Lung (tissue), 12 donors: ENCODE data around the gene IFITM1. TPM values are rescaled to one million over a fixed set of nuclear protein-coding genes. Genes with fewer than 3 reads are reported as not detected.
"Not testable (repeated sequence)": the region's sequence is repeated elsewhere in the genome, so short reads cannot be mapped to it uniquely, and the experiment has no call there.

Experiments used
- ATAC-seq: fragments of 200-7000 bp; cut with Tn5 transposase; one replicate; pipeline ENCODE4 v1.9.1; 2020; ENCODE audit warnings: moderate number of reproducible peaks; ENCODE audit not compliant: insufficient read depth, low FRiP score
- DNase-seq, 3 donors: peaks; one replicate each; pipeline ENCODE4 v3.0.0-alpha.2; 2013 to 2017
- H3K27ac ChIP-seq, 2 donors: one replicate each; pipeline ENCODE4 v1.5.1; 2013; ENCODE audit warnings: mild to moderate bottlenecking in 2 of 2, moderate library complexity in 2 of 2, control low read depth in 1 of 2, inconsistent platforms in 1 of 2, low read depth in 1 of 2, low read length in 1 of 2
- H3K27me3 ChIP-seq, 3 donors: one replicate each; pipeline ENCODE4 v1.5.1; 2013; ENCODE audit warnings: low read length in 2 of 3; ENCODE audit not compliant: control insufficient read depth in 3 of 3, insufficient read depth in 3 of 3
- H3K36me3 ChIP-seq, 4 donors: one replicate each; pipeline ENCODE4 v1.5.1; 2013; ENCODE audit warnings: low read length in 4 of 4, mild to moderate bottlenecking in 1 of 4, moderate library complexity in 1 of 4; ENCODE audit not compliant: control insufficient read depth in 4 of 4, insufficient read depth in 4 of 4
- H3K4me1 ChIP-seq, 5 donors: one replicate each; pipeline ENCODE4 v1.5.1; 2013; ENCODE audit warnings: low read length in 5 of 5, mild to moderate bottlenecking in 2 of 5, moderate library complexity in 1 of 5; ENCODE audit not compliant: control insufficient read depth in 5 of 5, insufficient read depth in 5 of 5
- H3K4me3 ChIP-seq: one replicate; pipeline ENCODE4 v1.5.1; 2013; ENCODE audit warnings: mild to moderate bottlenecking, control low read depth, moderate library complexity
- H3K9ac ChIP-seq, 2 donors: one replicate each; pipeline ENCODE4 v1.5.1; 2013; ENCODE audit warnings: low read length in 2 of 2, control low read depth in 1 of 2; ENCODE audit not compliant: insufficient read depth in 1 of 2
- H3K9me3 ChIP-seq, 4 donors: one replicate each; pipeline ENCODE4 v1.5.1; 2013; ENCODE audit warnings: low read length in 3 of 4, mild to moderate bottlenecking in 1 of 4, moderate library complexity in 1 of 4; ENCODE audit not compliant: control insufficient read depth in 4 of 4, insufficient read depth in 3 of 4
- WGBS, 2 donors: extraction: QIAGEN DNeasy Blood & Tissue Kit; methylation state at CpG; one replicate each; pipeline ENCODE4 v1.1.7; 2013; 5-methylcytosine and 5-hydroxymethylcytosine counted together
- polyA plus RNA-seq, 2 donors: library from polyadenylated mRNA; stranded (reverse); fragments of 200-250 nt; gene quantifications; one replicate each; pipeline ENCODE4 v1.2.1, GENCODE V29; 2013
- total RNA-seq, 2 donors: library from RNA; depleted of rRNA in 1 of 2; stranded (reverse); fragments of >200 nt in 1 of 2; gene quantifications; one replicate each; pipeline ENCODE4 v1.2.1, GENCODE V29; 2014 to 2021
- TF ChIP-seq, protein P1 (sequence below): IDR thresholded peaks from 2 replicates; pipeline ENCODE4 v1.5.1; 2012; ENCODE audit warnings: mild to moderate bottlenecking; ENCODE audit errors: control extremely low read depth, extremely low read depth
- donor health status: control.
- donor health status: control.
- donor health status: Bipolar disorder and iron deficiency.
- donor health status: healthy.
- donor health status: DM: yes; HTN: yes; CAD: no.

The IFITM1 gene
- total and polyA plus RNA-seq, 4 donors, result 53.3 to 531 (median 189) TPM

DNA sequence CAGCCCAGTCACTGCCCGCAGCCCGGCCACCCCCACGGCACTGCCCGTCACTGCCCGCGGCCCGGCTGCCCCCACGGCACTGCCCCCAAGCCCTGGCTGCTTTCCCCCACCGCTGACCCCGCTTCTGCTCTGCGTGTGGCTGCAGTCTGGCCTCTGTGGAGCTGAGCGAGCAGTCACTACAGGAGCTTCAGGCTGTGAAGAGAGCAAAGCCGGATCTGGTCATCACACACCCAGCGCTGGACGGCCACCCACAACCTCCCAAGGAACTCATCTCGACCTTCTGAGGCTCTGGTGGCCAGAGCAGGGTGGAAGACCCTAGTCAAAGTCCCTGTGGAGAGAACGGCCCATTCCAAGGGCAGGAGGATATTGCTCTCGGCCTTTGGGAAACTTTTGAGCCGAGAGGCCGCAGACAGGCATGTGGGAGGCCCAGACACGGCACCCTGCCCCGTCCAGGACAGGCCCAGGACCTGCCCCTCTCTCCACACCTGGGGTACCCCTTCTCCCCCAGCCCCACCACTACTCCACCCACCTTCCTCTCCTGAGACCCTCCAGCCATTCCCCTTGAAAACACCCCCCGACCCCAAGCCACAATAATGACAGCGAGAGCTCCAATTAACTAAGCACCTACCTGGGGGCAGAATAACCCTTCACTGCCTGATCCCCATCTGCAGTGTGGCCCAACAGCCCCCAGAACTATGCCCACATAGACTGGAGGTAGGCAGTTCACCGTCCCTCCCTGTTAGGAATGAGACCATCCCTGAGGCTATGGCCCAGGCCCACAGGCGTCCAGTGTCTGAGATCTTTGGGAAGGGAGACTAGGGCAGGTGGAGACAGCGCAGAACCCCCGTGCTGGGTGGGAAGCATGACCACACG lies 28.6 kb upstream of the IFITM1 start:
- ATAC-seq (no peak), DNase-seq (no peak)
- no peak overlapping the region for H3K27ac ChIP-seq
- WGBS, 2 donors, result 87 to 92% methylated on average over 25 to 29 of the region's 29 CpGs
- no peaks in the 10 kb centered on the region for H3K36me3 ChIP-seq
- H3K9ac ChIP-seq, result no peak overlapping the region
- H3K4me1 ChIP-seq, result peaks cover 0 to 14% (median 0%) of the 10 kb centered on the region in 5 donors
- no peaks in the 10 kb centered on the region for H3K9me3 ChIP-seq
- H3K27me3 ChIP-seq, result peaks cover 0 to 51% (median 39%) of the 10 kb centered on the region in 3 donors
- TF ChIP-seq, protein P1, sequence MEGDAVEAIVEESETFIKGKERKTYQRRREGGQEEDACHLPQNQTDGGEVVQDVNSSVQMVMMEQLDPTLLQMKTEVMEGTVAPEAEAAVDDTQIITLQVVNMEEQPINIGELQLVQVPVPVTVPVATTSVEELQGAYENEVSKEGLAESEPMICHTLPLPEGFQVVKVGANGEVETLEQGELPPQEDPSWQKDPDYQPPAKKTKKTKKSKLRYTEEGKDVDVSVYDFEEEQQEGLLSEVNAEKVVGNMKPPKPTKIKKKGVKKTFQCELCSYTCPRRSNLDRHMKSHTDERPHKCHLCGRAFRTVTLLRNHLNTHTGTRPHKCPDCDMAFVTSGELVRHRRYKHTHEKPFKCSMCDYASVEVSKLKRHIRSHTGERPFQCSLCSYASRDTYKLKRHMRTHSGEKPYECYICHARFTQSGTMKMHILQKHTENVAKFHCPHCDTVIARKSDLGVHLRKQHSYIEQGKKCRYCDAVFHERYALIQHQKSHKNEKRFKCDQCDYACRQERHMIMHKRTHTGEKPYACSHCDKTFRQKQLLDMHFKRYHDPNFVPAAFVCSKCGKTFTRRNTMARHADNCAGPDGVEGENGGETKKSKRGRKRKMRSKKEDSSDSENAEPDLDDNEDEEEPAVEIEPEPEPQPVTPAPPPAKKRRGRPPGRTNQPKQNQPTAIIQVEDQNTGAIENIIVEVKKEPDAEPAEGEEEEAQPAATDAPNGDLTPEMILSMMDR, result no peak
- H3K4me3 ChIP-seq, result no peak overlapping the region

DNA sequence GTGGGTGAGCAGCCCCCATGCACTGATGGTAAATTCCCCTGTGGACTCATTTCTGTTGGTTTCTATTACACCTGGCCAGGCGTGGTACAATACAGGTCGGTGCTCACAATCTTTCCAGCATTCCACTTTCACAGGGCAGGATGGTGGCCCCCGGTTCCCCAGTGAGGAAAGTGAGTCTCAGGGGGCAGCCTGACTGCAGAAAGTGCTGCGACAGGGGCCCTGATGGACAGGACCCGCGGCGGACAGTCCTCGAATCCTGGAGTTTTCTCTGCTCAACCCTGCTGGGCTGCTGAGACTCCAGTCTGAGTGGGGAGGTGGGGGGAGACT lies 28.0 kb upstream of the IFITM1 start:
- WGBS, 2 donors, result 87 to 98% methylated on average over 8 of the region's 8 CpGs
- Histone ChIP-seq H3K27ac (no peak overlapping the region), H3K9me3 (no peaks in the 10 kb centered on the region), H3K4me1 (peaks cover 0 to 13% (median 0%) of the 10 kb centered on the region in 5 donors), H3K36me3 (peaks cover 0 to 2% (median 0%) of the 10 kb centered on the region in 4 donors), H3K27me3 (peaks cover 0 to 47% (median 36%) of the 10 kb centered on the region in 3 donors), H3K4me3 (no peak overlapping the region), H3K9ac (no peak overlapping the region)
- DNase-seq (no peak), ATAC-seq (no peak)
- TF ChIP-seq, protein P1, result no peak

DNA sequence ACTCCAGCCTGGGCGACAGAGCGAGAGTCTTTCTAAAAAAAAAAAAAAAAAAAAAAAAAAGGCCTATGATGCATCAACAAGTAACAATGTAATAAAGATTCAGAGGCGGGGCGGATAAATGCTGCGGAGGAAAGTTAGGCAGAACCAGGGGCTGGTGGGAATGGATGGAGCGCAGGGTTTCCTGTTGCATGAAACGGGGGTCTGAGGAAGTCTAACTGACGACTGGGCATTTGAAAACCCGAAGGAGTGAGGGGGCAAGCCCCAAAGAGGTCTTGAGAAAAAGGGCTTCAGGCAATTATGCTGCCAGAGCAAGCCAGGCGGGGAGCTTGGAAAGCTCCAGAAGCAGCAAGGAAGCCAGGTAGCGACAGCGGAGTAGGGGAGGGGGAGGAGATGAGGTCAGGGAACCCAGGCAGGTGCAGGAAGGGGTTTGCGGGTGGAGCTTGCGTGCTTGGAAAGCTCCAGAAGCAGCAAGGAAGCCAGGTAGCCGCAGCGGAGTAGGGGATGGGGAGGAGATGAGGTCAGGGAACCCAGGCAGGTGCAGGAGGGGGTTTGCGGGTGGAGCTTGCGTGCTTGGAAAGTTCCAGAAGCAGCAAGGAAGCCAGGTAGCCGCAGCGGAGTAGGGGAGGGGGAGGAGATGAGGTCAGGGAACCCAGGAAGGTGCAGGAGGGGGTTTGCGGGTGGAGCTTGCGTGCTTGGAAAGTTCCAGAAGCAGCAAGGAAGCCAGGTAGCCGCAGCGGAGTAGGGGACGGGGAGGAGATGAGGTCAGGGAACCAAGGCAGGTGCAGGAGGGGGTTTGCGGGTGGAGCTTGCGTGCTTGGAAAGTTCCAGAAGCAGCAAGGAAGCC lies 26.6 kb upstream of the IFITM1 start:
- not testable (repeated sequence) for ATAC-seq, H3K36me3 ChIP-seq, H3K4me3 ChIP-seq, DNase-seq, H3K27ac ChIP-seq, H3K9ac ChIP-seq, H3K9me3 ChIP-seq
- H3K4me1 ChIP-seq, result peaks cover 0 to 12% (median 0%) of the 10 kb centered on the region in 5 donors
- peaks cover 0 to 34% (median 23%) of the 10 kb centered on the region in 3 donors for H3K27me3 ChIP-seq
- 71% methylated on average over 23 to 27 of the region's 27 CpGs for WGBS, 2 donors
